ENCODE measurements around the gene HOXA6. TPM values are rescaled to one million over a fixed set of nuclear protein-coding genes. Genes with fewer than 3 reads are reported as not detected.

HOXA6 gene
- total RNA-seq, 2 donors from 2014 or later: 6.9 to 7.5 TPM

GRCh38 chr7:27117887-27118491 is 29.6 kb downstream of the HOXA6 start:
- no peak overlapping the region for H3K4me3 ChIP-seq
- DNase-seq (ENCODE audit: low spot score): no peak
- no peaks in the 10 kb centered on the region for H3K27me3 ChIP-seq (replicated peaks; ENCODE audit: insufficient read depth)
- 86% methylated on average over 19 of the region's 19 CpGs for WGBS
- intact Hi-C loops (cut with DNase I): no loop called here
- no peaks in the 10 kb centered on the region for H3K9me3 ChIP-seq
- no peaks in the 10 kb centered on the region for H3K36me3 ChIP-seq
- H3K27ac ChIP-seq: no peak overlapping the region
- no peak for TF ChIP-seq POLR2A (IDR thresholded peaks at IDR 0.05)
- no peak for TF ChIP-seq POLR2AphosphoS5 (IDR thresholded peaks at IDR 0.05)
- no peak for TF ChIP-seq CTCF (IDR thresholded peaks at IDR 0.05)
- no peaks in the 10 kb centered on the region for H3K4me1 ChIP-seq (replicated peaks)

DNA sequence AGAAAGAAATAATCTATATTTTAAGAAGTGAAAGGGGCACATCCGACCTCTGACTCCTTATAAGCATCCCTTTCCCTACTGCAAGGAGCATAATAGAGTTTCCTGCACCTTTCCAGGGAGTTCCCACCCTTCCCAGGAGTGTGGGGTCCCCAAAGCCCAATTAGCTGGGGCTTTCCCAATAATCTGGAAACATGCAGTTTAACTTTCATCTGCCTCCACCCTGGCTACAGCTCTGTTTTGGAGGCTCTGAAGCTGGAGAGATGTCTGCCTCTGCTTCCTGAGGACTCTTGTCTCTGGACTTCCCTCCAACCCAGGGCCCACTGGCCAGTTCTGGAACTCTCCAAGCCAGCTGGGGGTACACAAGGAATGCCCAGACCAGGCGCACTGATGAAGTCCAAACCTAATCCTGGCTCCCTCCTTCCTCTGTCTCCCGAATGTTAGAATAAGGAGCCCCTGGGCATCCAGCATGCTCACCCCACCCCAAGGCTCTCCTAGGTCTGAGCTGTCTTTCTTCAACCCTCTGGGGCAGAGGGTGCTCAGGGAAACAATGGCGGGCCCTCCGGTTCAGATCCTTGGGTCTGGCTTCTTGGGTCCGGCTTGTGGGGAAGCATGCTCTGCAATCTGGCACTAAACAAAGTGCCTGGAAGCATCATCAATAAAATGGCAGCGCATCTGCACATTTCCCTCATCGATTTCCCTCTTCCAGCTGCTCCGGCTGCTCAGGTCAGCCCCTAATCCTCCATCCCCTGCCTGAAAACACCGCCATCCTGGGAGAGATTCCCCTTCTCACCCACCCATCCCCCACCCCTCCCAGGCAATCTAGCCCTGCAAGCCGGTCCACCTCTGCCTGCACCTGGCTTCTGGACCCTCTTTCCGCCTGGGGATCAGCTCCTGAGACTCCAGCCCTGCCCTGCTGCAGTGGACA is 30.4 kb downstream of the HOXA6 start:
- intact Hi-C loops (cut with DNase I): no loop called here
- no peak overlapping the region for H3K27ac ChIP-seq
- 83% methylated on average over 12 of the region's 12 CpGs for WGBS
- no peaks in the 10 kb centered on the region for H3K4me1 ChIP-seq (replicated peaks)
- H3K4me3 ChIP-seq: no peak overlapping the region
- no peaks in the 10 kb centered on the region for H3K9me3 ChIP-seq
- no peaks in the 10 kb centered on the region for H3K27me3 ChIP-seq (replicated peaks; ENCODE audit: insufficient read depth)
- no peak for TF ChIP-seq CTCF (IDR thresholded peaks at IDR 0.05)
- TF ChIP-seq POLR2AphosphoS5 (IDR thresholded peaks at IDR 0.05): no peak
- TF ChIP-seq POLR2A (IDR thresholded peaks at IDR 0.05): no peak
- no peak for DNase-seq (ENCODE audit: low spot score)
- H3K36me3 ChIP-seq: no peaks in the 10 kb centered on the region

GRCh38 chr7:27116031-27116961 is 31.3 kb downstream of the HOXA6 start:
- peak overlapping the region; percentile 6 to 30 for H3K4me3 ChIP-seq
- H3K27me3 ChIP-seq (replicated peaks; ENCODE audit: insufficient read depth): no peaks in the 10 kb centered on the region
- intact Hi-C loops (cut with DNase I): no loop called here
- no peaks in the 10 kb centered on the region for H3K4me1 ChIP-seq (replicated peaks)
- 52% methylated on average over 20 of the region's 20 CpGs for WGBS
- no peak for DNase-seq (ENCODE audit: low spot score)
- TF ChIP-seq POLR2AphosphoS5 (IDR thresholded peaks at IDR 0.05) (no peak), POLR2A (IDR thresholded peaks at IDR 0.05) (no peak), CTCF (IDR thresholded peaks at IDR 0.05) (no peak)
- no peaks in the 10 kb centered on the region for H3K36me3 ChIP-seq
- peak overlapping the region; percentile 64 to 71 for H3K27ac ChIP-seq
- H3K9me3 ChIP-seq: no peaks in the 10 kb centered on the region

DNA sequence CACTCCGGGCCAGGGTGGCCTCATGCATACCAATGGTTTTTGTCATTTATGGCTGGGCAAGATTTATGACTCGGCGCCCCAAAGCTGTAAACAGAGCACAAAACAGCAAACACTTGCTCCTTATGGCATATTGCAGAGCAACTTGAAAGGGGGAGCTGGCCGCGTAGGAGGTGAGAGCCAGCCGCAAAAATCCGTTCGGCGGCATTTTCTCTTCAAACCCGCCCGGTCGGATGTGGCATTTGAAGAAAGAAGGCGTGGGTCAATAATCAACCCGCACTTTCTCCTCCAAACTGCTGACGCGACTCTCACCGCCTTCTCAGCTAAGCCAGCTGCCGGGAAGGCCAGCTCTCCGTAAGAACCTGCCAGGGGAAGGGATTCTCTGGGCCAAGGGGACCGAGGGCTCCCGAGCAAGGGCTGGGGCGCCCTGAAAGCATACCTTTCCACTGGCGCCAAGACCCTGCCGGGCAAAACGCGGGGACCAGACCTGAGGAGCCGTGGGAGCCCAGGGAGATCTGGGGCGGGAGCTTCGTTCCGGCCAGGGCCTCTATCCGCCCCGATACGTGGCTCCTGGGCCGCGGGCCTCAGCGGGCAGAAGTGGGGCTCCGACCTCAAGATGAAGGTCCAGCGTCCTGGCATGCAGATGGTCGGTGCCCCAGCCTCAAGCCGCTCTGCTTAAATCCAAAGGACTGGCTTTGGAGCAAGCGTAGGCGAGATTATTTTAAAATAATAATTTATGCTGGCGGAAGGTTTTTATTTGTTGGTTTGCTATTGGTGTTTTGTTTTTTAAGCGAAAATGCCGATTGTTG is 32.1 kb downstream of the HOXA6 start:
- peak; percentile 65 for DNase-seq (ENCODE audit: low spot score)
- Histone ChIP-seq H3K27me3 (replicated peaks; ENCODE audit: insufficient read depth) (no peaks in the 10 kb centered on the region), H3K9me3 (no peaks in the 10 kb centered on the region), H3K4me3 (peak overlapping the region; percentile 6 to 30), H3K36me3 (no peaks in the 10 kb centered on the region), H3K4me1 (replicated peaks) (peaks cover 1% of the 10 kb centered on the region), H3K27ac (peak overlapping the region; percentile 64 to 71)
- intact Hi-C loops (cut with DNase I): no loop called here
- peak; percentile 64 for TF ChIP-seq POLR2AphosphoS5 (IDR thresholded peaks at IDR 0.05)
- TF ChIP-seq CTCF (IDR thresholded peaks at IDR 0.05): no peak
- peak; percentile 43 for TF ChIP-seq POLR2A (IDR thresholded peaks at IDR 0.05)
- 43% methylated on average over 35 of the region's 45 CpGs for WGBS
